SU-DHL-6 (cell line): ENCODE data around the gene CDH22.

ENCODE experiments used
- EZH2phosphoT487 ChIP-seq: fragments of 200-600 bp; sonication (generic), shearing (Covaris generic); conservative IDR thresholded peaks from 2 replicates; pipeline ENCODE4 v1.6.1; 2018; ENCODE audit warnings: mild to moderate bottlenecking, antibody characterized with exemption, low read length, moderate library complexity, mixed read lengths
- TF ChIP-seq, protein P1 (sequence below): fragments of 200-600 bp; sonication (generic); IDR thresholded peaks from one replicate; pipeline ENCODE4 v1.5.1; 2017; ENCODE audit warnings: antibody characterized with exemption, mild to moderate bottlenecking, low read length, moderate library complexity; ENCODE audit not compliant: insufficient read depth, poor library complexity, severe bottlenecking

DNA sequence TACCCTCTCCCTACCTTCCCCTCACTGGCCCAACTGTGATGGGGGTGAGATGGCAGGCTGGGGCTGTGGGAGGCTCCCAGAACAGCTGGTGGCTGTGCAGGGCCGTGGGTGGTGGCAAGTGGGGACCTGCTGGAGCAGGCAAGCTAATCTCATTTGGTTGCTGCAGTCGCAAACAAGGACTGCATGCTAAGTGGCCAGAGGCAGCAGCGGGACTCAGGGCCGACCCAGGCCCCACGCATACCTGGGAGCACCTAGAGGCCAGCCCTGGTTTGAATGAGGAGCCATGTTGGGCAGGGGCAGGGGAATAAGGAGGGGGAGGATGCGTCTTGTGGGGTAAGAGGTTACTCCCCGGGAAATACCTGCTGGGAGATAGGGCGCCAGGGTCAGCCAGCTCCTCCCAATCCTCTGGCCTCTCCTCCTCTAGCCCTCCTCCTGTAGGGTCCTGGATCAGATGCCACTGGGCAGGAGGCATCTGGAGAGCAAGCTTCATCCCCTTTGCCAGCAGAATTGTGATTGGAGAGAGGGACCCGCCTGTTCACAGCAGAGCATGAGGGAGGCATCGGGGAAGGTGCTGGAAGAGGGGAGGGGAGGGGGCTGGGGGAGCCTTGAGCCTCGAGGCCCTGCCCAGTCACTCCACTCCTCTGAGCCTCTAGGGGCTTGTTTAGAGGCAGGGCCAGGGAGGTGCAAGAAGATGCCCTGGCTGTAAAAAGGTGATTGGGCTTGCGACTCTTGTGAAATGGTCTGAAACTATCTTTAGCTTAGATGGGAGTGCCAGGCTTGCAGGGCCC is 24.3 kb upstream of the CDH22 start:
- TF ChIP-seq, protein P1, sequence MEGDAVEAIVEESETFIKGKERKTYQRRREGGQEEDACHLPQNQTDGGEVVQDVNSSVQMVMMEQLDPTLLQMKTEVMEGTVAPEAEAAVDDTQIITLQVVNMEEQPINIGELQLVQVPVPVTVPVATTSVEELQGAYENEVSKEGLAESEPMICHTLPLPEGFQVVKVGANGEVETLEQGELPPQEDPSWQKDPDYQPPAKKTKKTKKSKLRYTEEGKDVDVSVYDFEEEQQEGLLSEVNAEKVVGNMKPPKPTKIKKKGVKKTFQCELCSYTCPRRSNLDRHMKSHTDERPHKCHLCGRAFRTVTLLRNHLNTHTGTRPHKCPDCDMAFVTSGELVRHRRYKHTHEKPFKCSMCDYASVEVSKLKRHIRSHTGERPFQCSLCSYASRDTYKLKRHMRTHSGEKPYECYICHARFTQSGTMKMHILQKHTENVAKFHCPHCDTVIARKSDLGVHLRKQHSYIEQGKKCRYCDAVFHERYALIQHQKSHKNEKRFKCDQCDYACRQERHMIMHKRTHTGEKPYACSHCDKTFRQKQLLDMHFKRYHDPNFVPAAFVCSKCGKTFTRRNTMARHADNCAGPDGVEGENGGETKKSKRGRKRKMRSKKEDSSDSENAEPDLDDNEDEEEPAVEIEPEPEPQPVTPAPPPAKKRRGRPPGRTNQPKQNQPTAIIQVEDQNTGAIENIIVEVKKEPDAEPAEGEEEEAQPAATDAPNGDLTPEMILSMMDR, result no peak
- no peak for TF ChIP-seq EZH2phosphoT487
